MCF 10A (cell line): ENCODE results near the gene LEMD3. TPM values are rescaled to one million over a fixed set of nuclear protein-coding genes. Genes with fewer than 3 reads are reported as not detected.
A peak's percentile ranks its signal among the peaks of the same experiment; 100 is the strongest.

ENCODE experiments used
- BruUV-seq: library from RNA; stranded (reverse); fragments of 400-500 nt; replicated peaks from 2 replicates; lab custom pipeline; 2021; lab: Mats Ljungman, UMichigan
- CTCF ChIA-PET: fragments of 300-600 bp; sonication (Branson Sonifier 250); formaldehyde crosslinking; extraction: SDS; loops from one replicate; lab custom pipeline; 2021; ENCODE audit warnings: antibody characterized with exemption, inconsistent platforms; lab: Yijun Ruan, JAX
- POLR2A ChIA-PET: fragments of 300-600, 350-650 bp; sonication (Branson Sonifier 250); formaldehyde crosslinking; extraction: SDS; loops from one replicate; lab custom pipeline; 2020; ENCODE audit warnings: antibody characterized with exemption, inconsistent platforms; lab: Yijun Ruan, JAX
- DNase-seq: peaks from one replicate; pipeline ENCODE4 v3.0.0-alpha.2; 2018; ENCODE audit not compliant: unreplicated experiment
- H3K27ac Mint-ChIP-seq: one replicate; pipeline ENCODE4 v1.8.0; 2022; ENCODE audit warnings: mild to moderate bottlenecking, low read depth, mixed read lengths; ENCODE audit not compliant: unreplicated experiment
- H3K27me3 Mint-ChIP-seq: one replicate; pipeline ENCODE4 v1.8.0; 2022; ENCODE audit warnings: mixed read lengths; ENCODE audit not compliant: insufficient read depth, unreplicated experiment
- H3K36me3 Mint-ChIP-seq: one replicate; pipeline ENCODE4 v1.8.0; 2022; ENCODE audit warnings: mild to moderate bottlenecking, moderate library complexity, mixed read lengths; ENCODE audit not compliant: insufficient read depth, unreplicated experiment
- H3K4me1 Mint-ChIP-seq: one replicate; pipeline ENCODE4 v1.8.0; 2022; ENCODE audit warnings: mixed read lengths; ENCODE audit not compliant: insufficient read depth, unreplicated experiment
- H3K4me3 Mint-ChIP-seq: one replicate; pipeline ENCODE4 v1.8.0; 2022; ENCODE audit warnings: mild to moderate bottlenecking, moderate library complexity, mixed read lengths; ENCODE audit not compliant: unreplicated experiment
- H3K9me3 Mint-ChIP-seq: one replicate; pipeline ENCODE4 v1.8.0; 2022; ENCODE audit warnings: mixed read lengths; ENCODE audit not compliant: unreplicated experiment
- intact Hi-C: fragments of 100-400 bp; cut with micrococcal nuclease; formaldehyde crosslinking; loops from 2 replicates; pipeline ENCODE4 v1.14.1; 2022
- total RNA-seq: library from RNA; stranded (reverse); gene quantifications from 2 replicates; pipeline ENCODE4 v1.2.3, GENCODE V29; 2022
- TF ChIP-seq, protein P1 (sequence below): fragments of 200-600 bp; IDR thresholded peaks from one replicate; pipeline ENCODE4 v1.8.0; 2022; ENCODE audit warnings: antibody characterized with exemption, mild to moderate bottlenecking; ENCODE audit not compliant: unreplicated experiment

LEMD3 gene
- total RNA-seq, 1 experiment from 2014 or later: 21.8 TPM

DNA sequence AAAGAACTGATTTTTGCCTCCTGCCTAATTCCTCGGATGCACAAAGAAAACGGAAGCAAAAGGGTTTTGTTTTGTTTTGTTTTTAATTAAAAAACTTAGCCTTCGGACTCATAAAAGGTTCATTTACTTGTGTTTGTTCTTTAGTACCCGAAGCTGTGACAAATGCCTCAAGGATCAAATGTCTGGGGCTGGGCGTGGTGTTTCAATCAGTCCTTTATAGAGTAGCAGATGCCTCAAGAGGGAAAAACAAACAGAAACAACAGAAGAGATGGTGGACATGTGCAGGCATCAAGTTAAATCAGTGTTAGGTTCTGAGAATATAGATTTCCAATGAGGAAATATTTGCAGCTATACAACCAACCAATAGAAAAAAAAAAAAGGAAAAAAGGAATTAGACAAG is 46.7 kb upstream of the LEMD3 start:
- Mint-ChIP-seq H3K27me3 (peaks cover 54% of the 10 kb centered on the region), H3K36me3 (no peaks in the 10 kb centered on the region), H3K9me3 (no peaks in the 10 kb centered on the region), H3K4me3 (no peak overlapping the region), H3K27ac (no peak overlapping the region), H3K4me1 (no peaks in the 10 kb centered on the region)
- no TSS peak for BruUV-seq
- TF ChIP-seq, protein P1, sequence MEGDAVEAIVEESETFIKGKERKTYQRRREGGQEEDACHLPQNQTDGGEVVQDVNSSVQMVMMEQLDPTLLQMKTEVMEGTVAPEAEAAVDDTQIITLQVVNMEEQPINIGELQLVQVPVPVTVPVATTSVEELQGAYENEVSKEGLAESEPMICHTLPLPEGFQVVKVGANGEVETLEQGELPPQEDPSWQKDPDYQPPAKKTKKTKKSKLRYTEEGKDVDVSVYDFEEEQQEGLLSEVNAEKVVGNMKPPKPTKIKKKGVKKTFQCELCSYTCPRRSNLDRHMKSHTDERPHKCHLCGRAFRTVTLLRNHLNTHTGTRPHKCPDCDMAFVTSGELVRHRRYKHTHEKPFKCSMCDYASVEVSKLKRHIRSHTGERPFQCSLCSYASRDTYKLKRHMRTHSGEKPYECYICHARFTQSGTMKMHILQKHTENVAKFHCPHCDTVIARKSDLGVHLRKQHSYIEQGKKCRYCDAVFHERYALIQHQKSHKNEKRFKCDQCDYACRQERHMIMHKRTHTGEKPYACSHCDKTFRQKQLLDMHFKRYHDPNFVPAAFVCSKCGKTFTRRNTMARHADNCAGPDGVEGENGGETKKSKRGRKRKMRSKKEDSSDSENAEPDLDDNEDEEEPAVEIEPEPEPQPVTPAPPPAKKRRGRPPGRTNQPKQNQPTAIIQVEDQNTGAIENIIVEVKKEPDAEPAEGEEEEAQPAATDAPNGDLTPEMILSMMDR: no peak
- intact Hi-C loops: loop anchor here (1.0 to 5.0 kb wide), 3 partner anchors 110 to 321 kb away; no protein-coding TSS in a partner anchor
- CTCF ChIA-PET: interaction anchor here (0.6 to 6.9 kb wide), 19 partner anchors 11 to 771 kb away, joined by 3 to 86 read pairs (median 4); no protein-coding TSS in a partner anchor
- DNase-seq: no peak
- POLR2A ChIA-PET: no interaction called here

DNA sequence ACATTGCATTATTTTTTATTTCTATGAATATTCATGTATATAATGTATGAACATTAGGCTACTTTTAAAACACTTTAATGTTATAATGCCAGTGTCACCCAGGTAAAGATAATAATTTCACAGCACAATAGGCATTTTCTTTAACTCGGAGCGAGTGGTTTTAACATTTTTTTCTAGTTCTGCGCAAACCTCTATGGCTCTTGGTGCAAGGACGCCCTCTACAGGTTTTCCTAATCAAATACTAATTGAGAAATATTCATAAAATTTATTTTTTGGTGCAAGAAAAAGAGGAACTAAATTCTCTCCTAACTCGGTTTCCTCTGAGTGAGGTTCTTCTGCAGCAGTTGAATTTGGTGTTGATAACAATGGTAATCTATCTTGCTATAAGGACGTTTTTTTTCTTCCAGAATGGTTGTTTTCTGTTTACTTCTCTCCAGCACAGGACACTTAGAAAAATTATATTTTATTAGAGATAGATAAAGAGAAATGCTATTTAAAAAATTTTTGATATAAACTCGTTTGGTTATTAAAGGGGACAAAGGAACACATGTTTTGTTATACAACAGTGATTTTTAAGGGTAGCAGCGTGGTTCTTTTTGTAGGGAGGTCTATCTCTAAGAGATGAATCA is 45.8 kb upstream of the LEMD3 start:
- peak; percentile 57 for DNase-seq
- no TSS peak for BruUV-seq
- H3K36me3 Mint-ChIP-seq: no peaks in the 10 kb centered on the region
- no peaks in the 10 kb centered on the region for H3K9me3 Mint-ChIP-seq
- no peaks in the 10 kb centered on the region for H3K4me1 Mint-ChIP-seq
- H3K4me3 Mint-ChIP-seq: no peak overlapping the region
- no peak overlapping the region for H3K27ac Mint-ChIP-seq
- TF ChIP-seq, protein P1: peak; percentile 77
- intact Hi-C loops: loop anchor here (1.0 to 5.0 kb wide), 3 partner anchors 109 to 322 kb away; no protein-coding TSS in a partner anchor
- CTCF ChIA-PET: interaction anchor here (0.6 to 6.9 kb wide), 24 partner anchors 12 to 1092 kb away, joined by 3 to 86 read pairs (median 4); no protein-coding TSS in a partner anchor
- peaks cover 49% of the 10 kb centered on the region for H3K27me3 Mint-ChIP-seq
- POLR2A ChIA-PET: interaction anchor here (0.6 to 0.7 kb wide), 2 partner anchors 237 to 238 kb away, joined by 3 read pairs; no protein-coding TSS in a partner anchor

- no peak for DNase-seq
- Mint-ChIP-seq H3K36me3 (no peaks in the 10 kb centered on the region), H3K4me1 (no peaks in the 10 kb centered on the region), H3K27me3 (peaks cover 50% of the 10 kb centered on the region), H3K27ac (no peak overlapping the region), H3K9me3 (no peaks in the 10 kb centered on the region), H3K4me3 (no peak overlapping the region)
- intact Hi-C loops: no loop called here
- TF ChIP-seq, protein P1: no peak
- no TSS peak for BruUV-seq
- ChIA-PET CTCF (interaction anchor here (1.3 to 6.9 kb wide), 6 partner anchors 16 to 330 kb away, joined by 4 to 86 read pairs (median 6); no protein-coding TSS in a partner anchor), POLR2A (no interaction called here)
Observed at GRCh38 chr12:65125247-65125646, 44.1 kb upstream of the LEMD3 start.

GRCh38 chr12:65125975-65126374 is 43.4 kb upstream of the LEMD3 start:
- intact Hi-C loops: no loop called here
- Mint-ChIP-seq H3K36me3 (no peaks in the 10 kb centered on the region), H3K9me3 (no peaks in the 10 kb centered on the region), H3K4me3 (no peak overlapping the region), H3K27me3 (peaks cover 50% of the 10 kb centered on the region), H3K27ac (no peak overlapping the region), H3K4me1 (no peaks in the 10 kb centered on the region)
- ChIA-PET POLR2A (no interaction called here), CTCF (interaction anchor here (0.6 to 6.9 kb wide), 7 partner anchors 17 to 330 kb away, joined by 3 to 86 read pairs (median 6); no protein-coding TSS in a partner anchor)
- DNase-seq: no peak
- TF ChIP-seq, protein P1: no peak
- no TSS peak for BruUV-seq
